MM.1S (cell line): Measurements from ENCODE around the gene HADH.

Source experiments
- DNase-seq: peaks from one replicate; pipeline ENCODE4 v3.0.0-alpha.2; 2015
- H2AFZ ChIP-seq: fragments of 300-600 bp; sonication (generic); 2 replicates; pipeline ENCODE4 v1.6.0; 2016; ENCODE audit warnings: antibody characterized with exemption, low read length
- H3F3A ChIP-seq: fragments of 300-600 bp; sonication (generic); 2 replicates; pipeline ENCODE4 v1.6.1; 2016; ENCODE audit warnings: mild to moderate bottlenecking, antibody characterized with exemption, low read length, moderate library complexity, mixed read lengths; ENCODE audit not compliant: insufficient read depth
- H3K27ac ChIP-seq: fragments of 300-600 bp; sonication (generic); 2 replicates; pipeline ENCODE4 v1.5.1; 2016; ENCODE audit warnings: mild to moderate bottlenecking, low read length
- H3K27me3 ChIP-seq: fragments of 300-600 bp; sonication (generic); replicated peaks from 2 replicates; pipeline ENCODE4 v1.6.0; 2016; ENCODE audit warnings: low read length; ENCODE audit not compliant: insufficient read depth
- H3K36me3 ChIP-seq: fragments of 300-600 bp; sonication (generic); replicated peaks from 2 replicates; pipeline ENCODE4 v1.6.1; 2016; ENCODE audit warnings: mild to moderate bottlenecking, low read length, mixed read lengths; ENCODE audit not compliant: insufficient read depth
- H3K4me1 ChIP-seq: fragments of 300-600 bp; sonication (generic); 2 replicates; pipeline ENCODE4 v1.6.1; 2016; ENCODE audit warnings: low read length, mixed read lengths
- H3K4me2 ChIP-seq: fragments of 300-600 bp; sonication (generic); 2 replicates; pipeline ENCODE4 v1.6.0; 2016; ENCODE audit warnings: low read depth, low read length
- H3K4me3 ChIP-seq: fragments of 300-600 bp; sonication (generic); 2 replicates; pipeline ENCODE4 v1.5.1; 2016; ENCODE audit warnings: low read length, mixed read lengths
- H3K79me2 ChIP-seq: fragments of 300-600 bp; sonication (generic); 2 replicates; pipeline ENCODE4 v1.6.1; 2016; ENCODE audit warnings: mixed run types, low read length, mixed read lengths
- H3K9ac ChIP-seq: fragments of 300-600 bp; sonication (generic); 2 replicates; pipeline ENCODE4 v1.6.1; 2016; ENCODE audit warnings: low read length, mixed read lengths
- H3K9me2 ChIP-seq: fragments of 300-600 bp; sonication (generic); replicated peaks from 2 replicates; pipeline ENCODE4 v1.6.1; 2016; ENCODE audit warnings: mild to moderate bottlenecking, low read length, mixed read lengths; ENCODE audit not compliant: insufficient read depth
- H3K9me3 ChIP-seq: fragments of 300-600 bp; sonication (generic); replicated peaks from 2 replicates; pipeline ENCODE4 v1.6.1; 2016; ENCODE audit warnings: mild to moderate bottlenecking, low read length, mixed read lengths; ENCODE audit not compliant: insufficient read depth
- H4K20me1 ChIP-seq: fragments of 300-600 bp; sonication (generic); 2 replicates; pipeline ENCODE4 v1.6.1; 2016; ENCODE audit warnings: mild to moderate bottlenecking, low read length, moderate library complexity, mixed read lengths; ENCODE audit not compliant: insufficient read depth
- EZH2 ChIP-seq: fragments of 300-600 bp; sonication (generic); optimal IDR thresholded peaks from 2 replicates; pipeline ENCODE3; 2017; ENCODE audit warnings: low read depth, mild to moderate bottlenecking, antibody characterized with exemption, low read length, mixed read lengths
- EZH2phosphoT487 ChIP-seq: fragments of 300-600 bp; sonication (generic); IDR thresholded peaks from 2 replicates; pipeline ENCODE4 v1.6.1; 2018; ENCODE audit warnings: antibody characterized with exemption, low read length
- TF ChIP-seq, protein P1 (sequence below): fragments of 300-600 bp; sonication (generic); IDR thresholded peaks from 2 replicates; pipeline ENCODE4 v1.5.1; 2016; ENCODE audit warnings: antibody characterized with exemption, low read length, mixed read lengths

Gene HADH

DNA sequence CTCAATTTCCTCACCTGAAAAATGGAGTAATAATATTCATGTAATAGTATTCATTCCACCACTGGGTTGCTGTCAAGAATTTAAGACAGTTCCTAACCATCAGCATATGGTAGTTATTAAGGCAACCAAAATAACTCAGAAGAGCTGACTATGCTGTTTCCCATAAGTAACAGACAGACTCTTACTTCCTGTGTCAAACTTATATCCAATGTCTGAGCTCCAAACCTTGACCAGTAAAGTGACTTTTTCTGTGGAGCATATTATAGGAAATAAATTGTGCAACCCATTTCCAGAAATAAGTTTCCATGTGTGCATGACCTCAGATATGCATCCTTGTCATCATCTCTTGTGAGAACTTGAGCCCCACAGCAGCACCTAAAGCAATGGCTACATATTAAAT lies 78.8 kb downstream of the HADH start:
- Histone ChIP-seq H3K36me3 (peaks cover 3% of the 10 kb centered on the region; the same call in 1 of the 2 replicates), H3K4me2 (peak overlapping the region; percentile 74), H3K27ac (peak overlapping the region; percentile 49; the same call in 1 of the 2 replicates)

DNA sequence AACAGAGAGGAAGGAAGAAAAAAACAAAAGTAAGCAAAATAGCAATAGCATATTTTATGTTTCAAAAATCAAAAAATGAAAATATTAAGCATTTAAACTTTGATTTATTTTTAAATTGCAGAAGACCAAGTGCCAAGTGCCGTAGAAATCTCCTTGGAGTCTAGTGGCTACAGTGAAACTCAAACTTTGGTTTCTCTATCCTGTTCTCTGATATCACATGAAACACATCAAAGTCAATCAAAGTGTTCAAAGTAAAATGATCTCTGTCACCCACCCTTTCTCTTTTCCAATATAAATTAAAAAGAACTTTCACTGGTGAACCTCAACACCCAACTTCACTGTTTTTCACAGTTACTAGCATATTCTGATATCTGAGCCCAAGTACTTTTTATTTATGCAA lies 81.1 kb downstream of the HADH start:
- H3K4me2 ChIP-seq, result no peak overlapping the region
- no peaks in the 10 kb centered on the region for H4K20me1 ChIP-seq

More for the DNA sequence above, 78.8 kb downstream of the HADH start:
- peak; percentile 66 for DNase-seq
- Histone ChIP-seq H3K9ac (no peak overlapping the region), H3F3A (peaks cover 21% of the 10 kb centered on the region), H3K4me3 (no peak overlapping the region), H3K9me3 (no peaks in the 10 kb centered on the region), H3K27me3 (no peaks in the 10 kb centered on the region), H3K9me2 (no peaks in the 10 kb centered on the region), H3K4me1 (peaks cover 47% of the 10 kb centered on the region), H3K79me2 (peaks cover 9% of the 10 kb centered on the region; the same call in 1 of the 2 replicates), H2AFZ (peak overlapping the region; percentile 39; the same call in 1 of the 2 replicates), H4K20me1 (no peaks in the 10 kb centered on the region)
- TF ChIP-seq EZH2phosphoT487 (no peak), EZH2 (no peak)
- TF ChIP-seq, protein P1, sequence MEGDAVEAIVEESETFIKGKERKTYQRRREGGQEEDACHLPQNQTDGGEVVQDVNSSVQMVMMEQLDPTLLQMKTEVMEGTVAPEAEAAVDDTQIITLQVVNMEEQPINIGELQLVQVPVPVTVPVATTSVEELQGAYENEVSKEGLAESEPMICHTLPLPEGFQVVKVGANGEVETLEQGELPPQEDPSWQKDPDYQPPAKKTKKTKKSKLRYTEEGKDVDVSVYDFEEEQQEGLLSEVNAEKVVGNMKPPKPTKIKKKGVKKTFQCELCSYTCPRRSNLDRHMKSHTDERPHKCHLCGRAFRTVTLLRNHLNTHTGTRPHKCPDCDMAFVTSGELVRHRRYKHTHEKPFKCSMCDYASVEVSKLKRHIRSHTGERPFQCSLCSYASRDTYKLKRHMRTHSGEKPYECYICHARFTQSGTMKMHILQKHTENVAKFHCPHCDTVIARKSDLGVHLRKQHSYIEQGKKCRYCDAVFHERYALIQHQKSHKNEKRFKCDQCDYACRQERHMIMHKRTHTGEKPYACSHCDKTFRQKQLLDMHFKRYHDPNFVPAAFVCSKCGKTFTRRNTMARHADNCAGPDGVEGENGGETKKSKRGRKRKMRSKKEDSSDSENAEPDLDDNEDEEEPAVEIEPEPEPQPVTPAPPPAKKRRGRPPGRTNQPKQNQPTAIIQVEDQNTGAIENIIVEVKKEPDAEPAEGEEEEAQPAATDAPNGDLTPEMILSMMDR, result no peak

DNA sequence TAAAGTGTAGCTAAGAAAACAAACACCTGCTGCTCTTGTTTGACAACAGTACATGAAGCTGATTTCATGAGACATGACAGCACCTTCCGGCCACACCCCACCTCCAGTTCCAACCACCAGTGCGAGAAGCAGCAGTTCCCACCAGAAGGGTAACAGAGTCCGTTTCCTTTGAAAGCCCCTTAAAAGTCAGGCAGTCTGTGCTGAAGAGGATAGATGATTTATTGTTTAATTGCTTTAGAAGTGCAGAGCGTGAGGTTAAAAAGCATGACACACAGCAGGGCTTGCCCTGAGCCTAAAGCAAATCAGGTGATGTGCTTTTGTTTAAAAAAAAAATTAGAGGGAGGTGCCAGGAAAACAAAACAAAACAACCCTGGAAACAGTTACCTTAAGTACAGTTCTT lies 82.6 kb downstream of the HADH start:
- Histone ChIP-seq H2AFZ (peak overlapping the region; percentile 35; the same call in 1 of the 2 replicates), H4K20me1 (no peaks in the 10 kb centered on the region), H3K27ac (peak overlapping the region; percentile 83), H3K9me2 (no peaks in the 10 kb centered on the region), H3K9me3 (no peaks in the 10 kb centered on the region), H3K4me1 (peaks cover 47% of the 10 kb centered on the region), H3K36me3 (peaks cover 3% of the 10 kb centered on the region; the same call in 1 of the 2 replicates), H3K9ac (peak overlapping the region; percentile 59), H3K79me2 (peaks cover 9% of the 10 kb centered on the region; the same call in 1 of the 2 replicates), H3F3A (peaks cover 21% of the 10 kb centered on the region), H3K4me2 (peak overlapping the region; percentile 65), H3K4me3 (0 out of 2 replicates have a peak overlapping the region, but pooled peaks have one; percentile 7), H3K27me3 (no peaks in the 10 kb centered on the region)
- DNase-seq, result peak; percentile 82
- TF ChIP-seq EZH2phosphoT487 (no peak), EZH2 (no peak)
- TF ChIP-seq, protein P1, result no peak

More for the DNA sequence above, 81.1 kb downstream of the HADH start:
- TF ChIP-seq, protein P1, result no peak
- no peak for TF ChIP-seq EZH2
- TF ChIP-seq EZH2phosphoT487, result no peak
- Histone ChIP-seq H2AFZ (no peak overlapping the region), H3K9ac (no peak overlapping the region), H3K79me2 (peaks cover 9% of the 10 kb centered on the region; the same call in 1 of the 2 replicates), H3K36me3 (peaks cover 3% of the 10 kb centered on the region; the same call in 1 of the 2 replicates), H3K9me2 (no peaks in the 10 kb centered on the region), H3K4me3 (no peak overlapping the region), H3K4me1 (peaks cover 47% of the 10 kb centered on the region), H3F3A (peaks cover 21% of the 10 kb centered on the region), H3K27ac (no peak overlapping the region), H3K9me3 (no peaks in the 10 kb centered on the region), H3K27me3 (no peaks in the 10 kb centered on the region)
- DNase-seq, result peak; percentile 31
